Measurements from ENCODE around the gene KDM5C. TPM values are rescaled to one million over a fixed set of nuclear protein-coding genes. Genes with fewer than 3 reads are reported as not detected.

Gene KDM5C
- total RNA-seq, 1 donor from 2014 or later = 84.5 TPM

GRCh38 chrX:53223955-53224859 is 800 bp downstream of the KDM5C start:
- Histone ChIP-seq H3K4me1 (ENCODE audit: insufficient read depth, low read length) (peaks cover 21% of the 10 kb centered on the region), H3K79me2 (ENCODE audit: insufficient read depth, low read length) (peaks cover 59% of the 10 kb centered on the region), H4K20me1 (ENCODE audit: insufficient read depth, low read length) (peaks cover 49% of the 10 kb centered on the region), H3K9ac (ENCODE audit: low read length) (peak overlapping the region; percentile 100), H3K27me3 (ENCODE audit: insufficient read depth, low read length) (no peaks in the 10 kb centered on the region), H3K27ac (ENCODE audit: low read depth, low read length) (peak overlapping the region; percentile 99), H3K4me2 (ENCODE audit: low read length) (peak overlapping the region; percentile 94), H2AFZ (ENCODE audit: low read depth, low read length) (peak overlapping the region; percentile 94), H3K36me3 (ENCODE audit: insufficient read depth, low read length) (peaks cover 5% of the 10 kb centered on the region), H3K4me3 (ENCODE audit: insufficient read depth, low read depth, low read length) (peak overlapping the region; percentile 84), H3K9me3 (ENCODE audit: insufficient read depth, low read depth, low read length) (no peaks in the 10 kb centered on the region)
- DNase-seq (ENCODE audit: low read depth) = peak; percentile 83
- FAIRE-seq = peak; percentile 100
- Mint-ChIP-seq H3K4me3 (ENCODE audit: unreplicated experiment) (peak overlapping the region; percentile 91), H3K4me1 (ENCODE audit: low read depth, unreplicated experiment) (peaks cover 17% of the 10 kb centered on the region), H3K27ac (ENCODE audit: unreplicated experiment) (peak overlapping the region; percentile 100), H3K36me3 (ENCODE audit: low read depth, unreplicated experiment) (no peaks in the 10 kb centered on the region), H3K9me3 (ENCODE audit: unreplicated experiment) (no peaks in the 10 kb centered on the region), H3K27me3 (ENCODE audit: low read depth, unreplicated experiment) (no peaks in the 10 kb centered on the region)
- TF ChIP-seq CTCF (IDR thresholded peaks at IDR 0.05; ENCODE audit: insufficient read depth, low read depth, low read length) = no peak
- TF ChIP-seq EZH2 (IDR thresholded peaks at IDR 0.05; ENCODE audit: insufficient read depth, low read length) = no peak

- H3K4me3 Mint-ChIP-seq (ENCODE audit: unreplicated experiment) = peak overlapping the region; percentile 91
- Histone ChIP-seq H3K27me3 (ENCODE audit: insufficient read depth, low read length) (no peaks in the 10 kb centered on the region), H4K20me1 (ENCODE audit: insufficient read depth, low read length) (peaks cover 60% of the 10 kb centered on the region), H3K9me3 (ENCODE audit: insufficient read depth, low read depth, low read length) (no peaks in the 10 kb centered on the region), H3K4me2 (ENCODE audit: low read length) (peak overlapping the region; percentile 94), H3K79me2 (ENCODE audit: insufficient read depth, low read length) (peaks cover 68% of the 10 kb centered on the region), H3K4me1 (ENCODE audit: insufficient read depth, low read length) (peaks cover 21% of the 10 kb centered on the region), H3K4me3 (ENCODE audit: insufficient read depth, low read depth, low read length) (peak overlapping the region; percentile 84), H3K9ac (ENCODE audit: low read length) (peak overlapping the region; percentile 100), H3K27ac (ENCODE audit: low read depth, low read length) (peak overlapping the region; percentile 21), H2AFZ (ENCODE audit: low read depth, low read length) (no peak overlapping the region), H3K36me3 (ENCODE audit: insufficient read depth, low read length) (peaks cover 11% of the 10 kb centered on the region)
- H3K4me1 Mint-ChIP-seq (ENCODE audit: low read depth, unreplicated experiment) = peaks cover 17% of the 10 kb centered on the region
- H3K27ac Mint-ChIP-seq (ENCODE audit: unreplicated experiment) = no peak overlapping the region
- no peaks in the 10 kb centered on the region for H3K27me3 Mint-ChIP-seq (ENCODE audit: low read depth, unreplicated experiment)
- DNase-seq (ENCODE audit: low read depth) (no peak), FAIRE-seq (no peak)
- H3K36me3 Mint-ChIP-seq (ENCODE audit: low read depth, unreplicated experiment) = no peaks in the 10 kb centered on the region
- H3K9me3 Mint-ChIP-seq (ENCODE audit: unreplicated experiment) = no peaks in the 10 kb centered on the region
- TF ChIP-seq CTCF (IDR thresholded peaks at IDR 0.05; ENCODE audit: insufficient read depth, low read depth, low read length) (no peak), EZH2 (IDR thresholded peaks at IDR 0.05; ENCODE audit: insufficient read depth, low read length) (no peak)
Measured at GRCh38 chrX:53223068-53223693, 1.8 kb downstream of the KDM5C start.
